Gastroesophageal sphincter (tissue), 3 donors: ENCODE data around the gene FKBP10.

Source experiments
- POLR2A ChIP-seq, 2 donors: fragments of 450-650 bp; IDR thresholded peaks; one replicate each; pipeline ENCODE4 v1.6.1; 2017; ENCODE audit warnings: antibody characterized with exemption in 2 of 2, mild to moderate bottlenecking in 2 of 2, moderate library complexity in 1 of 2
- POLR2AphosphoS5 ChIP-seq: sonication (generic); formaldehyde crosslinking; IDR thresholded peaks from one replicate; pipeline ENCODE4 v1.6.1; 2017; ENCODE audit warnings: antibody characterized with exemption
- TF ChIP-seq, protein P1 (sequence below), 4 experiments: fragments of 200-600 bp in 2 of 4; fragments of 450-650 bp in 2 of 4; sonication (generic) in 1 of 4; IDR thresholded peaks; one replicate each; pipeline ENCODE4 v1.5.1; 2017 to 2019; ENCODE audit warnings: antibody characterized with exemption in 4 of 4, mild to moderate bottlenecking in 2 of 4, moderate library complexity in 2 of 4

DNA sequence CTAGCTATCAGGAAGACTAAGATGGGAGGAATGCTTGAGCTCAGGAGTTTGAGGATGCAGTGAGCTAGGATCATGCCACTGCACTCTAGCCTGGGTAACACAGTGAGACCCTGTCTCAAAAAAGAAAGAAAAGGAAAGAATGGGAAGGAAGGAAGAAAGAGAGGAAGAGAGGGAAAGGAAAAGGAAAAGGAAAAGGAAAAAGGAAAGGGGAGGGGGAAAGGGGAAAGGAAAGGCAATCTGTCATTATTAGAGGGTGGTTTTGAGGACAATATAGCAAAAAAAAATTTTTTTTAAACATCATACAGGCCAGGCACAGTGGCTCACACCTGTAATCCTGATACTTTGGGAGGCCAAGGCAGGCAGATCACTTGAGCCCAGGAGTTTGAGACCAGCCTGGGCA lies 46.7 kb upstream of the FKBP10 start:
- TF ChIP-seq POLR2A (IDR thresholded peaks at IDR 0.05) (no peak), POLR2AphosphoS5 (no peak)
- TF ChIP-seq, protein P1, sequence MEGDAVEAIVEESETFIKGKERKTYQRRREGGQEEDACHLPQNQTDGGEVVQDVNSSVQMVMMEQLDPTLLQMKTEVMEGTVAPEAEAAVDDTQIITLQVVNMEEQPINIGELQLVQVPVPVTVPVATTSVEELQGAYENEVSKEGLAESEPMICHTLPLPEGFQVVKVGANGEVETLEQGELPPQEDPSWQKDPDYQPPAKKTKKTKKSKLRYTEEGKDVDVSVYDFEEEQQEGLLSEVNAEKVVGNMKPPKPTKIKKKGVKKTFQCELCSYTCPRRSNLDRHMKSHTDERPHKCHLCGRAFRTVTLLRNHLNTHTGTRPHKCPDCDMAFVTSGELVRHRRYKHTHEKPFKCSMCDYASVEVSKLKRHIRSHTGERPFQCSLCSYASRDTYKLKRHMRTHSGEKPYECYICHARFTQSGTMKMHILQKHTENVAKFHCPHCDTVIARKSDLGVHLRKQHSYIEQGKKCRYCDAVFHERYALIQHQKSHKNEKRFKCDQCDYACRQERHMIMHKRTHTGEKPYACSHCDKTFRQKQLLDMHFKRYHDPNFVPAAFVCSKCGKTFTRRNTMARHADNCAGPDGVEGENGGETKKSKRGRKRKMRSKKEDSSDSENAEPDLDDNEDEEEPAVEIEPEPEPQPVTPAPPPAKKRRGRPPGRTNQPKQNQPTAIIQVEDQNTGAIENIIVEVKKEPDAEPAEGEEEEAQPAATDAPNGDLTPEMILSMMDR (IDR thresholded peaks at IDR 0.05) = no peak
